HEK293 (cell line): ENCODE data around the gene KCTD19.

Experiments
- CTCF ChIA-PET: fragments of 350-600 bp; formaldehyde crosslinking; extraction: SDS; loops from one replicate; lab custom pipeline; 2021; ENCODE audit warnings: antibody characterized with exemption; lab: Yijun Ruan, JAX
- POLR2A ChIA-PET: fragments of 300-600 bp; formaldehyde crosslinking; extraction: SDS; loops from one replicate; lab custom pipeline; 2020; ENCODE audit warnings: antibody characterized with exemption, inconsistent platforms; lab: Yijun Ruan, JAX
- H3K27ac ChIP-seq: fragments of 200-500 bp; sonication (Bioruptor generic); 2 replicates; pipeline ENCODE4 v1.5.1; 2014; ENCODE audit warnings: low read depth, low read length, control low read depth, inconsistent platforms; ENCODE audit errors: extremely low read depth
- H3K36me3 ChIP-seq, 2 experiments: fragments of 200-500 bp in 1 of 2; sonication (Bioruptor generic) in 1 of 2; 1 replicate in 1 of 2; 2 replicates in 1 of 2; pipeline ENCODE4 v1.5.1; 2014 to 2017; ENCODE audit warnings: inconsistent platforms in 2 of 2, low read length in 2 of 2; ENCODE audit not compliant: control insufficient read depth in 2 of 2, insufficient read depth in 1 of 2
- H3K4me1 ChIP-seq: fragments of 200-500 bp; sonication (Bioruptor generic); 2 replicates; pipeline ENCODE4 v1.5.1; 2014; ENCODE audit warnings: mild to moderate bottlenecking, low read length, inconsistent platforms; ENCODE audit not compliant: control insufficient read depth, insufficient read depth
- H3K4me3 ChIP-seq: 2 replicates; pipeline ENCODE4 v1.5.1; 2011; ENCODE audit warnings: low read depth, mild to moderate bottlenecking, control low read depth, low read length, moderate library complexity
- H3K9me3 ChIP-seq: fragments of 200-500 bp; sonication (Bioruptor generic); 2 replicates; pipeline ENCODE4 v1.5.1; 2014; ENCODE audit warnings: low read depth, low read length, inconsistent platforms; ENCODE audit not compliant: control insufficient read depth, insufficient read depth
- GLIS2 ChIP-seq: fragments of 450-650 bp; formaldehyde crosslinking; IDR thresholded peaks from 2 replicates; pipeline ENCODE4 v1.5.1; 2016; ENCODE audit warnings: missing biosample characterization, missing genetic modification characterization
- PRDM1 ChIP-seq: fragments of 450-650 bp; formaldehyde crosslinking; IDR thresholded peaks from 2 replicates; pipeline ENCODE4; 2016; ENCODE audit warnings: missing biosample characterization, missing genetic modification characterization
- TCF7L2 ChIP-seq: IDR thresholded peaks from 2 replicates; pipeline ENCODE4 v1.6.1; 2011; ENCODE audit warnings: low read depth, mild to moderate bottlenecking, inconsistent platforms, low read length, moderate library complexity, borderline replicate concordance
- TSHZ1 ChIP-seq: fragments of 450-650 bp; formaldehyde crosslinking; IDR thresholded peaks from 2 replicates; pipeline ENCODE4 v1.5.1; 2016; ENCODE audit warnings: missing biosample characterization, missing genetic modification characterization, borderline replicate concordance
- ZFHX2 ChIP-seq: fragments of 450-650 bp; formaldehyde crosslinking; conservative IDR thresholded peaks from 2 replicates; pipeline ENCODE4 v1.5.1; 2016; ENCODE audit warnings: missing biosample characterization, missing genetic modification characterization
- ZFP41 ChIP-seq: fragments of 450-650 bp; formaldehyde crosslinking; IDR thresholded peaks from 2 replicates; pipeline ENCODE4 v1.5.1; 2016; ENCODE audit warnings: missing biosample characterization, missing genetic modification characterization, borderline replicate concordance
- ZNF114 ChIP-seq: fragments of 450-650 bp; formaldehyde crosslinking; IDR thresholded peaks from 2 replicates; pipeline ENCODE4 v1.5.0; 2017; ENCODE audit warnings: missing biosample characterization, missing genetic modification characterization
- ZNF148 ChIP-seq: fragments of 450-650 bp; formaldehyde crosslinking; IDR thresholded peaks from 2 replicates; pipeline ENCODE4 v1.5.0; 2017; ENCODE audit warnings: missing biosample characterization, missing genetic modification characterization, borderline replicate concordance
- ZNF449 ChIP-seq: fragments of 450-650 bp; formaldehyde crosslinking; IDR thresholded peaks from 2 replicates; pipeline ENCODE4 v1.5.1; 2017; ENCODE audit warnings: missing biosample characterization, mild to moderate bottlenecking, missing genetic modification characterization, moderate library complexity
- ZNF530 ChIP-seq: fragments of 450-650 bp; formaldehyde crosslinking; IDR thresholded peaks from 2 replicates; pipeline ENCODE4 v1.5.1; 2016; ENCODE audit warnings: low read depth, missing biosample characterization, missing genetic modification characterization
- ZNF555 ChIP-seq: fragments of 450-650 bp; formaldehyde crosslinking; conservative IDR thresholded peaks from 2 replicates; pipeline ENCODE4 v1.5.1; 2017; ENCODE audit warnings: missing biosample characterization, mild to moderate bottlenecking, missing genetic modification characterization, inconsistent platforms
- ZNF560 ChIP-seq: fragments of 450-650 bp; formaldehyde crosslinking; IDR thresholded peaks from 2 replicates; pipeline ENCODE4 v1.5.1; 2017; ENCODE audit warnings: missing biosample characterization, missing genetic modification characterization, borderline replicate concordance
- ZNF600 ChIP-seq: fragments of 450-650 bp; formaldehyde crosslinking; IDR thresholded peaks from 2 replicates; pipeline ENCODE4 v1.5.1; 2016; ENCODE audit warnings: missing biosample characterization, missing genetic modification characterization
- ZNF654 ChIP-seq: fragments of 450-650 bp; formaldehyde crosslinking; IDR thresholded peaks from 2 replicates; pipeline ENCODE4 v1.5.1; 2016; ENCODE audit warnings: low read depth, missing biosample characterization, missing genetic modification characterization
- ZNF658 ChIP-seq: fragments of 450-650 bp; formaldehyde crosslinking; IDR thresholded peaks from 2 replicates; pipeline ENCODE4; 2016; ENCODE audit warnings: missing biosample characterization, missing genetic modification characterization
- ZNF692 ChIP-seq: fragments of 450-650 bp; formaldehyde crosslinking; IDR thresholded peaks from 2 replicates; pipeline ENCODE4 v1.5.1; 2016; ENCODE audit warnings: missing biosample characterization, missing genetic modification characterization

The KCTD19 gene

GRCh38 chr16:67341250-67341649 is 14.7 kb upstream of the KCTD19 start:
- H3K4me3 ChIP-seq: no peak overlapping the region
- CTCF ChIA-PET: no interaction called here
- H3K4me1 ChIP-seq: no peaks in the 10 kb centered on the region
- H3K36me3 ChIP-seq: no peaks in the 10 kb centered on the region
- no peak overlapping the region for H3K27ac ChIP-seq
- POLR2A ChIA-PET: no interaction called here
- H3K9me3 ChIP-seq: no peaks in the 10 kb centered on the region
- no peak for TF ChIP-seq ZNF658 (tag by site-specific recombination)
- TF ChIP-seq ZFP41 (tag by site-specific recombination): no peak
- TF ChIP-seq TSHZ1 (tag by site-specific recombination): no peak
- TF ChIP-seq ZNF114 (tag by site-specific recombination): no peak
- no peak for TF ChIP-seq ZNF148 (tag by site-specific recombination)
- TF ChIP-seq GLIS2 (tag by site-specific recombination): no peak
- TF ChIP-seq ZFHX2: no peak
- TF ChIP-seq, all 188 proteins: peak for 0

GRCh38 chr16:67339453-67339852 is 12.9 kb upstream of the KCTD19 start:
- POLR2A ChIA-PET: interaction anchor here (1.0 kb wide), 1 partner anchor 53 kb away, joined by 5 read pairs; no protein-coding TSS in a partner anchor
- Histone ChIP-seq H3K9me3 (no peaks in the 10 kb centered on the region), H3K27ac (no peak overlapping the region), H3K4me1 (no peaks in the 10 kb centered on the region), H3K36me3 (no peaks in the 10 kb centered on the region), H3K4me3 (no peak overlapping the region)
- TF ChIP-seq ZNF654 (tag by site-specific recombination) (peak; percentile 43), ZNF530 (tag by site-specific recombination) (no peak), TCF7L2 (no peak)
- CTCF ChIA-PET: interaction anchor here (0.6 to 2.2 kb wide), 13 partner anchors 11 to 387 kb away, joined by 3 to 22 read pairs (median 4); partner anchors contain the start of genes KCTD19, LRRC36 and TPPP3

- ChIA-PET CTCF (interaction anchor here (0.8 to 1.9 kb wide), 2 partner anchors 9 to 130 kb away, joined by 4 to 7 read pairs; partner anchors contain the start of genes KCTD19 and LRRC36), POLR2A (no interaction called here)
- no peak for TF ChIP-seq ZNF560 (tag by site-specific recombination)
- no peak for TF ChIP-seq PRDM1 (tag by site-specific recombination)
- H3K36me3 ChIP-seq: no peaks in the 10 kb centered on the region
- H3K4me3 ChIP-seq: no peak overlapping the region
- H3K4me1 ChIP-seq: no peaks in the 10 kb centered on the region
- H3K27ac ChIP-seq: no peak overlapping the region
- no peaks in the 10 kb centered on the region for H3K9me3 ChIP-seq
These were observed 10.1 kb upstream of the KCTD19 start for GRCh38 chr16:67336648-67337047.

- POLR2A ChIA-PET: no interaction called here
- CTCF ChIA-PET: interaction anchor here (0.8 to 1.9 kb wide), 2 partner anchors 9 to 131 kb away, joined by 4 to 7 read pairs; partner anchors contain the start of genes KCTD19 and LRRC36
- Histone ChIP-seq H3K4me1 (no peaks in the 10 kb centered on the region), H3K27ac (no peak overlapping the region), H3K36me3 (no peaks in the 10 kb centered on the region), H3K9me3 (no peaks in the 10 kb centered on the region), H3K4me3 (no peak overlapping the region)
- TF ChIP-seq ZNF555 (tag by site-specific recombination) (no peak), ZNF600 (tag by site-specific recombination) (no peak), ZNF692 (no peak), ZNF449 (tag by site-specific recombination) (no peak)
These were observed 9.6 kb upstream of the KCTD19 start for GRCh38 chr16:67336116-67336515.
